SJCRH30 (cell line): ENCODE data around the gene CETP. TPM values are rescaled to one million over a fixed set of nuclear protein-coding genes. Genes with fewer than 3 reads are reported as not detected.
A peak's percentile ranks its signal among the peaks of the same experiment; 100 is the strongest.

Source experiments
- DNase-seq, 2 experiments: peaks; one replicate each; pipeline ENCODE4 v3.0.0-alpha.2; 2015 to 2020
- H3K27ac ChIP-seq: fragments of 250-450 bp; sonication (Bioruptor Pico); 2 replicates; pipeline ENCODE4 v1.5.1; 2020; ENCODE audit warnings: mild to moderate bottlenecking, moderate library complexity
- H3K27me3 ChIP-seq: fragments of 250-450 bp; sonication (Bioruptor Pico); 2 replicates; pipeline ENCODE4 v1.5.1; 2020; ENCODE audit warnings: mild to moderate bottlenecking, moderate library complexity
- H3K36me3 ChIP-seq: fragments of 250-450 bp; sonication (Bioruptor Pico); 2 replicates; pipeline ENCODE4 v1.5.1; 2020; ENCODE audit warnings: mild to moderate bottlenecking, moderate library complexity
- H3K4me1 ChIP-seq: fragments of 250-450 bp; sonication (Bioruptor Pico); 2 replicates; pipeline ENCODE4 v1.5.1; 2020; ENCODE audit warnings: mild to moderate bottlenecking, moderate library complexity
- H3K4me3 ChIP-seq: fragments of 250-450 bp; sonication (Bioruptor Pico); 2 replicates; pipeline ENCODE4 v1.5.1; 2020; ENCODE audit warnings: mild to moderate bottlenecking, moderate library complexity
- H3K9me3 ChIP-seq: fragments of 250-450 bp; sonication (Bioruptor Pico); replicated peaks from 2 replicates; pipeline ENCODE4 v1.5.1; 2020; ENCODE audit warnings: mild to moderate bottlenecking, moderate library complexity
- total RNA-seq: library from RNA; depleted of rRNA; stranded (reverse); fragments of >200 nt; shearing (Covaris generic); gene quantifications from 2 replicates; pipeline ENCODE4 v1.2.3, GENCODE V29; 2014

CETP gene
- total RNA-seq, 1 experiment from 2014 or later = 0.14 TPM

- no peaks in the 10 kb centered on the region for H3K4me1 ChIP-seq
- H3K4me3 ChIP-seq = no peak overlapping the region
- no peaks in the 10 kb centered on the region for H3K36me3 ChIP-seq
- no peak for DNase-seq
- no peaks in the 10 kb centered on the region for H3K9me3 ChIP-seq
- peaks cover 13% of the 10 kb centered on the region; the same call in 1 of the 2 replicates for H3K27me3 ChIP-seq
- no peak overlapping the region for H3K27ac ChIP-seq
Observed at GRCh38 chr16:57019746-57020145, 58.0 kb downstream of the CETP start.

GRCh38 chr16:57020651-57021050 lies 58.9 kb downstream of the CETP start:
- no peak for DNase-seq
- Histone ChIP-seq H3K9me3 (no peaks in the 10 kb centered on the region), H3K4me1 (no peaks in the 10 kb centered on the region), H3K4me3 (no peak overlapping the region), H3K36me3 (no peaks in the 10 kb centered on the region), H3K27ac (no peak overlapping the region), H3K27me3 (peaks cover 13% of the 10 kb centered on the region; the same call in 1 of the 2 replicates)

GRCh38 chr16:57021757-57022156 lies 60.0 kb downstream of the CETP start:
- Histone ChIP-seq H3K4me3 (no peak overlapping the region), H3K27ac (no peak overlapping the region), H3K4me1 (no peaks in the 10 kb centered on the region), H3K36me3 (no peaks in the 10 kb centered on the region), H3K9me3 (no peaks in the 10 kb centered on the region), H3K27me3 (peaks cover 13% of the 10 kb centered on the region; the same call in 1 of the 2 replicates)
- DNase-seq = no peak

- Histone ChIP-seq H3K9me3 (no peaks in the 10 kb centered on the region), H3K4me1 (no peaks in the 10 kb centered on the region), H3K36me3 (no peaks in the 10 kb centered on the region), H3K4me3 (no peak overlapping the region), H3K27me3 (peaks cover 13% of the 10 kb centered on the region; the same call in 1 of the 2 replicates), H3K27ac (no peak overlapping the region)
- no peak for DNase-seq
Observed at GRCh38 chr16:57022445-57022844, 60.7 kb downstream of the CETP start.

DNA sequence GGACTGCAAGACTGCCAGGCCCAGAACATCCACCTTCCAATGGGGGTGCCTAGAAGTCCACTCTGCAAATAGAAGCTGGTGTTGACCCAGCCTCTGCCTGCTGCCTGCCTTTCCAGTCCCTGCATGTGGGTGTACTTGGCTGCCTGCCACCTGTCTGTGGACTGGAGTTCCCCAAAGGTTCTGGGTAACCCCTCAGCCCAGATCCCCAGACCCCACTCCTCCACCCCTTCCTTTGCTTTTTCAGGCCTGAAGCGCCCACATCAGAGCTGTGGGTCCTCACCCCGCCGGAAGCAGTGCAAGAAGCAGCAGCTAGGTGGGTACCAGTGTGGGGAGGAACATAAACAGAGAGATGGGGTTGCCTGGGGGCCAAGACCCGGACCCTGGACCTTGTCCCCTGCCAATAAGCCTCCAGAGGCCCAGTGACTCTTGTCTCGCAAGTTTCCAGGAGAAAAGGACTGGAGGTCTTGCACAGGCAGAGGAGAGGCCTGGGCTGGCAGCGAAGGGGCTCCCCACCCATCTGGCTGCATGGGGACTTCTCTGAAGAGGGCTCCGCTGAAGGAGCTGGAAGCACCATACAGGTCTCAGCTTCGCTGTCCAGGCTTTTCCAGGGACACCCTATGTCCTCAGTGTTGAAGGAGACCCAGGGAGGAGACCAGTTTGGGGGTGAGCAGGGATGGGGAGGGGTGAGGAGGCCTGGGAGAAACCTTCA lies 61.9 kb downstream of the CETP start:
- DNase-seq = no peak
- H3K27me3 ChIP-seq = peaks cover 13% of the 10 kb centered on the region; the same call in 1 of the 2 replicates
- no peak overlapping the region for H3K4me3 ChIP-seq
- peaks cover 5% of the 10 kb centered on the region for H3K4me1 ChIP-seq
- H3K36me3 ChIP-seq = no peaks in the 10 kb centered on the region
- no peaks in the 10 kb centered on the region for H3K9me3 ChIP-seq
- H3K27ac ChIP-seq = no peak overlapping the region

DNA sequence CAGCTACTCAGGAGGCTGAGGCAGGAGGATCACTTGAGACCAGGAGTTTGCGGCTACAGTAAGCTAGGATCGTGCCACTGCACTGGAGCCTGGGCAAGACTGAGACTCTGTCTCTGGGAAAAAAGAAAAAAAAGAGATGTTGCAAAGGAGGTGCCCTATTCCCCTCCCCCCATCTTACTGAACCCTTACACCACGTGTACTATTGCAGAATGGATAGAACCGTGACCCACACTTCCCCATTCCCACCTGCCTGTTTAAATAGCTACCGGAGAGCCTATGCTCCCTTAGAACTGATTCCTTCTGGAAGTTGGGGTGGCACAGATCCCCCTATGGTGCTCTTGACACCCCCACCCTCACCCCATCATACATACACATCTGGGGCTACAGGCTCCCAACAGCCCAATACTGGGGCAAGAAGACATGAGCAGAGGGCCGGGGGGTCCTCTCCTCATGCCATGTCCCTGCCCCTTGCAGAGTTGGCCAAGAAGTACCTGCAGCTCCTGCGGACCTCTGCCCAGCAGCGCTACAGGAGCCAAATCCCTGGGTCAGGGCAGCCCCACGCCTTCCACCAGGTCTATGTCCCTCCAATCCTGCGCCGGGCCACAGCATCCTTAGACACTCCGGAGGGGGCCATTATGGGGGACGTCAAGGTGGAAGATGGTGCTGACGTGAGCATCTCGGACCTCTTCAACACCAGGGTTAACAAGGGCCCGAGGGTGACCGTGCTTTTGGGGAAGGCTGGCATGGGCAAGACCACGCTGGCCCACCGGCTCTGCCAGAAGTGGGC lies 63.3 kb downstream of the CETP start:
- peaks cover 17% of the 10 kb centered on the region for H3K4me1 ChIP-seq
- peaks cover 13% of the 10 kb centered on the region; the same call in 1 of the 2 replicates for H3K27me3 ChIP-seq
- H3K27ac ChIP-seq = no peak overlapping the region
- no peaks in the 10 kb centered on the region for H3K36me3 ChIP-seq
- no peaks in the 10 kb centered on the region for H3K9me3 ChIP-seq
- DNase-seq = no peak
- H3K4me3 ChIP-seq = no peak overlapping the region

DNA sequence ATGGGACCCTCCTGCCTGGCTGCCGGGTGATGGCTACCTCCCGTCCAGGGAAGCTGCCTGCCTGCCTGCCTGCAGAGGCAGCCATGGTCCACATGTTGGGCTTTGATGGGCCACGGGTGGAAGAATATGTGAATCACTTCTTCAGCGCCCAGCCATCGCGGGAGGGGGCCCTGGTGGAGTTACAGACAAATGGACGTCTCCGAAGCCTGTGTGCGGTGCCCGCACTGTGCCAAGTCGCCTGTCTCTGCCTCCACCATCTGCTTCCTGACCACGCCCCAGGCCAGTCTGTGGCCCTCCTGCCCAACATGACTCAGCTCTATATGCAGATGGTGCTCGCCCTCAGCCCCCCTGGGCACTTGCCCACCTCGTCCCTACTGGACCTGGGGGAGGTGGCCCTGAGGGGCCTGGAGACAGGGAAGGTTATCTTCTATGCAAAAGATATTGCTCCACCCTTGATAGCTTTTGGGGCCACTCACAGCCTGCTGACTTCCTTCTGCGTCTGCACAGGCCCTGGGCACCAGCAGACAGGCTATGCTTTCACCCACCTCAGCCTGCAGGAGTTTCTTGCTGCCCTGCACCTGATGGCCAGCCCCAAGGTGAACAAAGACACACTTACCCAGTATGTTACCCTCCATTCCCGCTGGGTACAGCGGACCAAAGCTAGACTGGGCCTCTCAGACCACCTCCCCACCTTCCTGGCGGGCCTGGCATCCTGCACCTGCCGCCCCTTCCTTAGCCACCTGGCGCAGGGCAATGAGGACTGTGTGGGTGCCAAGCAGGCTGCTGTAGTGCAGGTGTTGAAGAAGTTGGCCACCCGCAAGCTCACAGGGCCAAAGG lies 64.4 kb downstream of the CETP start:
- H3K4me1 ChIP-seq = peaks cover 17% of the 10 kb centered on the region
- H3K27me3 ChIP-seq = peaks cover 13% of the 10 kb centered on the region; the same call in 1 of the 2 replicates
- H3K9me3 ChIP-seq = no peaks in the 10 kb centered on the region
- H3K4me3 ChIP-seq = no peak overlapping the region
- H3K36me3 ChIP-seq = no peaks in the 10 kb centered on the region
- H3K27ac ChIP-seq = no peak overlapping the region
- DNase-seq = no peak

- DNase-seq = no peak
- Histone ChIP-seq H3K36me3 (no peaks in the 10 kb centered on the region), H3K27me3 (peaks cover 13% of the 10 kb centered on the region; the same call in 1 of the 2 replicates), H3K4me3 (no peak overlapping the region), H3K4me1 (peaks cover 17% of the 10 kb centered on the region), H3K27ac (no peak overlapping the region), H3K9me3 (no peaks in the 10 kb centered on the region)
Observed at GRCh38 chr16:57026778-57027062, 65.0 kb downstream of the CETP start.

DNA sequence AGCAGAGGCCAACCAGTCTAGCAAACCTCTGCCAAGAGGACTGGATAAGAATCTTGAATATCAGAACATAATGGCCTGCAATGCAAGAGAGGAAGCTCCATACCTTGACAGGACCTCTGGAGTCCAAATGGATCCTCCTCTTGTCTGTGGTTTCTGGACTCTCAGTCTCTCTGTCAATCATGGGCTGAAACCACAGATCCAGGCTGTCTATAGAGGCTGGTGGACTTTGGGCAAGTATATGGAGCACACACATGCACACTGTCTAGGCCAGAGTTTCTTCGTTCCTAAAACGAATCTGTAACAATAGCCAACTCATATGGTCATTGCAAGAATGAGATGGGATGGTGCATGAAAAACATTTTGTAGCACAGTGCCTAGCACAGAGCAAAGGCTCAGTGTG lies 65.3 kb downstream of the CETP start:
- Histone ChIP-seq H3K27ac (no peak overlapping the region), H3K4me1 (peaks cover 17% of the 10 kb centered on the region), H3K27me3 (peaks cover 13% of the 10 kb centered on the region; the same call in 1 of the 2 replicates), H3K36me3 (no peaks in the 10 kb centered on the region), H3K4me3 (no peak overlapping the region), H3K9me3 (no peaks in the 10 kb centered on the region)
- no peak for DNase-seq

- Histone ChIP-seq H3K36me3 (no peaks in the 10 kb centered on the region), H3K27ac (no peak overlapping the region), H3K9me3 (no peaks in the 10 kb centered on the region), H3K4me3 (no peak overlapping the region), H3K4me1 (peaks cover 17% of the 10 kb centered on the region), H3K27me3 (0 out of 2 replicates have a peak, but pooled peaks cover 6% of the 10 kb centered on the region)
- DNase-seq = no peak
Observed at GRCh38 chr16:57028086-57028485, 66.3 kb downstream of the CETP start.

DNA sequence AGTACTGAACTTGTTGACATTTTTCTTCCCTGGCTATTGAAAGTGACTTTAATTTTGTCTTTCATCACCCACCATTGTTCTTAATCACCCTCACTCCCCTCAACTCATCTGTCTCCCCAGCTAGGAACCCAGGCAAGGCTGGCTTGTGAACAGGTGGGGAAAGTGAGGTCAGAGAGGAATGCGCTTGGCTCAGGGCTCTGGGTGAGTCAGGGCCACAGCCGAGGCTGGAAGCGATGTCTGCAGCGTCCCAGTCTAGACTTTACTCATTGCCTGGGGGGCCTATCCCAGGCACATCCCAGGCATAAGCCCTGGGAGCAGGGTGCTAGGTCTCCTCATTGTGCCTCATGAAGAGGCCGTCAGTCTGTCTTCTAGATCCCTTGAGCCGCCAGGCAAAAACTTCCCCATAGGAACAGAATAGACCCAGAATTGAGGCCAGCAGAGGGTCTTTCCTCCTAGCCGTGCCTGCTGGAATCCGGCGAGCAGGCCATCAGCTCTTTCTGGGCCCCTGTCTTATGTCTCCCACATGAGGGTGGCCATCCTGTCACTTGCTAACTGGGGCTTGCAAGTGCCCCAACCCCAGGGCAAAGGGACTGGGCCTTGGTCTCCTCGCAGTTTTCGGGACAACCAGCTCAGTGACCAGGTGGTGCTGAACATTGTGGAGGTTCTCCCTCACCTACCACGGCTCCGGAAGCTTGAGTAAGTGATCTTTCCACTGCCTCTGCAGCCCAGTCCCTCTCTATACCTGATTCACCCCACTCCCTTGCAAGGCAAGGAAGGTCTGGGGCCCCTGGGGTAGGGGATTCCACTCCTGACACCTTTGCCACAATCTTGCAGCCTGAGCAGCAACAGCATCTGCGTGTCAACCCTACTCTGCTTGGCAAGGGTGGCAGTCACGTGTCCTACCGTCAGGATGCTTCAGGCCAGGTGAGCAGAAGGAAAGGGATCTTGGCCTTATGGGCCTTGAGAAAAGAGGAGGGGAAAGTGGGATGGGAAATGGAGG lies 67.7 kb downstream of the CETP start:
- Histone ChIP-seq H3K4me3 (no peak overlapping the region), H3K9me3 (no peaks in the 10 kb centered on the region), H3K36me3 (no peaks in the 10 kb centered on the region), H3K4me1 (peaks cover 17% of the 10 kb centered on the region), H3K27me3 (no peaks in the 10 kb centered on the region), H3K27ac (peak overlapping the region; percentile 58)
- peak; percentile 84 for DNase-seq

- no peaks in the 10 kb centered on the region for H3K27me3 ChIP-seq
- peaks cover 17% of the 10 kb centered on the region for H3K4me1 ChIP-seq
- no peaks in the 10 kb centered on the region for H3K9me3 ChIP-seq
- no peak for DNase-seq
- no peaks in the 10 kb centered on the region for H3K36me3 ChIP-seq
- no peak overlapping the region for H3K4me3 ChIP-seq
- H3K27ac ChIP-seq = no peak overlapping the region
Observed at GRCh38 chr16:57030346-57030902, 68.7 kb downstream of the CETP start.

- Histone ChIP-seq H3K4me1 (peaks cover 17% of the 10 kb centered on the region), H3K27me3 (no peaks in the 10 kb centered on the region), H3K36me3 (no peaks in the 10 kb centered on the region), H3K27ac (no peak overlapping the region), H3K9me3 (no peaks in the 10 kb centered on the region), H3K4me3 (no peak overlapping the region)
- DNase-seq = no peak
Observed at GRCh38 chr16:57031156-57031555, 69.4 kb downstream of the CETP start.

DNA sequence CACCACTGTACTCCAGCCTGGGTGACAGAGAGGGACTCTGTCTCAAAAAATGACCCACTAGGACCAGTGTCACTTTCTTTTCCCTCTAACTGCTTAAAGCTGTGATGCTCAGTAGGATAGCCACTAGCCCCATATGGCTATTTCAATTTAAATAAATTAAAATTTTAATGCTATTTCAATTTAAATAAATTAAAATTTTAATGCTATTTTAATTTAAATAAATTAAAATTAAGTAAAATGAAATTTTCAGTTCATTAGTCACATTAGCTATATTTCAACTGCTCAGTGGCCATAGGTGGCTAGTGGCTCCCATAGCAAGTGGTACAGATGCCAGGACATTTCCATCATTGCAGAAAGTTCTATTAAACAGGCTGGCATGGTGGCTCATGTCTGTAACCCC lies 70.6 kb downstream of the CETP start:
- H3K9me3 ChIP-seq = no peaks in the 10 kb centered on the region
- peaks cover 17% of the 10 kb centered on the region for H3K4me1 ChIP-seq
- H3K27ac ChIP-seq = no peak overlapping the region
- no peaks in the 10 kb centered on the region for H3K27me3 ChIP-seq
- H3K36me3 ChIP-seq = no peaks in the 10 kb centered on the region
- H3K4me3 ChIP-seq = no peak overlapping the region
- no peak for DNase-seq
